HepG2 (cell line): ENCODE data around the gene SCARF1. TPM values are rescaled to one million over a fixed set of nuclear protein-coding genes. Genes with fewer than 3 reads are reported as not detected.

Experiments
- AGO2 ChIP-seq: fragments of 200-400 bp; formaldehyde crosslinking; optimal IDR thresholded peaks from 2 replicates; pipeline ENCODE3; 2017; ENCODE audit warnings: mild to moderate bottlenecking, low read depth, low read length, moderate library complexity
- CHCHD3 ChIP-seq: sonication (generic); formaldehyde crosslinking; IDR thresholded peaks from 2 replicates; pipeline ENCODE4 v1.8.0; 2022; ENCODE audit warnings: mild to moderate bottlenecking, missing genetic modification reagents, moderate library complexity
- DR1 ChIP-seq: sonication (generic); formaldehyde crosslinking; IDR thresholded peaks from 2 replicates; pipeline ENCODE4 v1.8.0; 2021; ENCODE audit warnings: mild to moderate bottlenecking, missing genetic modification reagents, inconsistent platforms
- EEA1 ChIP-seq: sonication (generic); formaldehyde crosslinking; IDR thresholded peaks from 2 replicates; pipeline ENCODE4 v1.5.1; 2020; ENCODE audit warnings: mild to moderate bottlenecking, missing genetic modification reagents, borderline replicate concordance
- HOMEZ ChIP-seq: IDR thresholded peaks from 2 replicates; pipeline ENCODE4 v1.6.1; 2016; ENCODE audit warnings: low read depth
- KMT2B ChIP-seq: IDR thresholded peaks from 2 replicates; pipeline ENCODE4 v1.6.1; 2016; ENCODE audit warnings: missing genetic modification reagents, missing compliant biosample characterization
- MYC ChIP-seq: sonication (generic); formaldehyde crosslinking; IDR thresholded peaks from 2 replicates; pipeline ENCODE4 v1.9.0; 2021; ENCODE audit warnings: missing genetic modification reagents, borderline replicate concordance
- NR2F2 ChIP-seq: IDR thresholded peaks from 2 replicates; pipeline ENCODE4 v1.6.1; 2012; ENCODE audit warnings: low read depth, inconsistent platforms, borderline replicate concordance
- U2AF1 ChIP-seq: fragments of 200-400 bp; formaldehyde crosslinking; optimal IDR thresholded peaks from 2 replicates; pipeline ENCODE3; 2017; ENCODE audit warnings: mild to moderate bottlenecking, low read depth, low read length
- ZNF20 ChIP-seq: sonication (generic); formaldehyde crosslinking; IDR thresholded peaks from 2 replicates; pipeline ENCODE4 v1.4.0; 2020; ENCODE audit warnings: mild to moderate bottlenecking, moderate library complexity, missing genetic modification reagents
- ZNF354B ChIP-seq: sonication (generic); formaldehyde crosslinking; IDR thresholded peaks from 2 replicates; pipeline ENCODE4 v1.8.0; 2022; ENCODE audit warnings: mild to moderate bottlenecking, missing genetic modification reagents
- ZNF549 ChIP-seq: sonication (generic); formaldehyde crosslinking; IDR thresholded peaks from 2 replicates; pipeline ENCODE4 v1.5.0; 2020; ENCODE audit warnings: missing genetic modification reagents
- polyA plus RNA-seq, 8 experiments: library from polyadenylated mRNA; depleted of rRNA in 3 of 8; stranded (reverse) in 7 of 8; unstranded in 1 of 8; fragments of >200 nt; fragmentation: Illumina TruSeq in 4 of 8; extraction: Trizol in 4 of 8; gene quantifications; 2 replicates each; pipeline versions ENCODE4 v1.2.1 to v1.2.3, GENCODE V29; 2011 to 2016; ENCODE audit warnings: low read depth in 4 of 8, missing spikeins in 1 of 8, mixed read lengths in 1 of 8; ENCODE audit not compliant: insufficient read depth in 1 of 8
- total RNA-seq, 5 experiments: library from RNA; depleted of rRNA; stranded (reverse); fragments of >200 nt; fragmentation: Illumina TruSeq; extraction: Trizol; gene quantifications; 2 replicates each; pipeline ENCODE4 v1.2.3, GENCODE V29; 2016; ENCODE audit warnings: low read depth in 1 of 5
- TF ChIP-seq, protein P1 (sequence below): sonication (generic); formaldehyde crosslinking; conservative IDR thresholded peaks from 2 replicates; pipeline ENCODE4 v1.4.0; 2020; ENCODE audit warnings: missing genetic modification reagents
- TF ChIP-seq, protein P2 (sequence below): sonication (generic); formaldehyde crosslinking; IDR thresholded peaks from 2 replicates; pipeline ENCODE4 v1.8.0; 2022; ENCODE audit warnings: missing genetic modification reagents, mild to moderate bottlenecking, moderate library complexity, borderline replicate concordance
- TF ChIP-seq, protein P3 (sequence below): sonication (generic); formaldehyde crosslinking; IDR thresholded peaks from 2 replicates; pipeline ENCODE4 v1.4.0; 2020; ENCODE audit warnings: missing genetic modification reagents, borderline replicate concordance
- TF ChIP-seq, protein P4 (sequence below): sonication (generic); formaldehyde crosslinking; IDR thresholded peaks from 2 replicates; pipeline ENCODE4 v1.8.1; 2023; ENCODE audit warnings: mild to moderate bottlenecking, moderate library complexity, missing genetic modification reagents
- TF ChIP-seq, protein P5 (sequence below): IDR thresholded peaks from 2 replicates; pipeline ENCODE4 v1.6.1; 2016; ENCODE audit warnings: mild to moderate bottlenecking

The SCARF1 gene
- total and polyA plus RNA-seq, 2 of the 13 experiments (the other 11 are each of a cell fraction or from before 2014, with no cell fraction given) = 0.24 to 0.71 TPM

DNA sequence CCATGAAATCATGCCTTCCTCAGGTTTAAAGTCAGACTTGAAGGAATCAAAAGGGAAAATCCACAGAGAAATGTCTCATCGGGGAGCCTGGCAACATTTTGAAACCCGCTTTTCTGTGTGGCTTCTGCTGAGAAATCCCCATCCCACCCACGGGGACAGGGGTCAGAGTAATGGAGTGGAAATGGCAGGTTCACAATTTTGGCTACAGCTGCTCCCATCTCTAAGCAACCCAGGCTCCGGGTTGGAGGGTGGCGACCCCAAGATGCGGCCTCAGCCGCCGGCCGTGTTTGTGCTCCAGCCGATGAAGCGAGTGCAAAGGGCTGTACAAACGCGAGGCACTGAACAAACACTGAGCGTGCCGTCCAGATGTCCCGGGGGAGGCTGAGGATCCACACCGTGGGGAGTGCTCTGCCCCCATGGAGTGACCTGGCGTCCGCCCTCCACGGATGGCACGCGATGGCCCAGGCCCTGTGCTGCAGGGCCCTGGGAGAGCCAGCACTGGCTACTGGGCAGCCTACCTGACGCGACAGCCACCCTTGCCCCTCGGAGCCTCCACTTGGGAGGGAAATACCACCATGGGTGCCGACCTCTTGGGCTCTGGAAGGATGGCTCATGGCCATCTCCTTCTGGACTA is 39.1 kb downstream of the SCARF1 start (continued):
- TF ChIP-seq CHCHD3 (CRISPR knock-in tag) = no peak
- no peak for TF ChIP-seq ZNF549 (CRISPR knock-in tag)
- no peak for TF ChIP-seq NR2F2
- TF ChIP-seq, protein P1, sequence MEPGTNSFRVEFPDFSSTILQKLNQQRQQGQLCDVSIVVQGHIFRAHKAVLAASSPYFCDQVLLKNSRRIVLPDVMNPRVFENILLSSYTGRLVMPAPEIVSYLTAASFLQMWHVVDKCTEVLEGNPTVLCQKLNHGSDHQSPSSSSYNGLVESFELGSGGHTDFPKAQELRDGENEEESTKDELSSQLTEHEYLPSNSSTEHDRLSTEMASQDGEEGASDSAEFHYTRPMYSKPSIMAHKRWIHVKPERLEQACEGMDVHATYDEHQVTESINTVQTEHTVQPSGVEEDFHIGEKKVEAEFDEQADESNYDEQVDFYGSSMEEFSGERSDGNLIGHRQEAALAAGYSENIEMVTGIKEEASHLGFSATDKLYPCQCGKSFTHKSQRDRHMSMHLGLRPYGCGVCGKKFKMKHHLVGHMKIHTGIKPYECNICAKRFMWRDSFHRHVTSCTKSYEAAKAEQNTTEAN (CRISPR knock-in tag) = peak; percentile 81; the same call in 1 of the 2 replicates
- no peak for TF ChIP-seq HOMEZ
- TF ChIP-seq EEA1 (CRISPR knock-in tag) = no peak
- no peak for TF ChIP-seq KMT2B (CRISPR knock-in tag)
- TF ChIP-seq, protein P2, sequence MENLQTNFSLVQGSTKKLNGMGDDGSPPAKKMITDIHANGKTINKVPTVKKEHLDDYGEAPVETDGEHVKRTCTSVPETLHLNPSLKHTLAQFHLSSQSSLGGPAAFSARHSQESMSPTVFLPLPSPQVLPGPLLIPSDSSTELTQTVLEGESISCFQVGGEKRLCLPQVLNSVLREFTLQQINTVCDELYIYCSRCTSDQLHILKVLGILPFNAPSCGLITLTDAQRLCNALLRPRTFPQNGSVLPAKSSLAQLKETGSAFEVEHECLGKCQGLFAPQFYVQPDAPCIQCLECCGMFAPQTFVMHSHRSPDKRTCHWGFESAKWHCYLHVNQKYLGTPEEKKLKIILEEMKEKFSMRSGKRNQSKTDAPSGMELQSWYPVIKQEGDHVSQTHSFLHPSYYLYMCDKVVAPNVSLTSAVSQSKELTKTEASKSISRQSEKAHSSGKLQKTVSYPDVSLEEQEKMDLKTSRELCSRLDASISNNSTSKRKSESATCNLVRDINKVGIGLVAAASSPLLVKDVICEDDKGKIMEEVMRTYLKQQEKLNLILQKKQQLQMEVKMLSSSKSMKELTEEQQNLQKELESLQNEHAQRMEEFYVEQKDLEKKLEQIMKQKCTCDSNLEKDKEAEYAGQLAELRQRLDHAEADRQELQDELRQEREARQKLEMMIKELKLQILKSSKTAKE = 0 out of 2 replicates have a peak, but pooled peaks have one; percentile 12
- peak; percentile 68; the same call in 1 of the 2 replicates for TF ChIP-seq MYC (CRISPR knock-in tag)
- TF ChIP-seq ZNF20 = no peak
- TF ChIP-seq, protein P3, sequence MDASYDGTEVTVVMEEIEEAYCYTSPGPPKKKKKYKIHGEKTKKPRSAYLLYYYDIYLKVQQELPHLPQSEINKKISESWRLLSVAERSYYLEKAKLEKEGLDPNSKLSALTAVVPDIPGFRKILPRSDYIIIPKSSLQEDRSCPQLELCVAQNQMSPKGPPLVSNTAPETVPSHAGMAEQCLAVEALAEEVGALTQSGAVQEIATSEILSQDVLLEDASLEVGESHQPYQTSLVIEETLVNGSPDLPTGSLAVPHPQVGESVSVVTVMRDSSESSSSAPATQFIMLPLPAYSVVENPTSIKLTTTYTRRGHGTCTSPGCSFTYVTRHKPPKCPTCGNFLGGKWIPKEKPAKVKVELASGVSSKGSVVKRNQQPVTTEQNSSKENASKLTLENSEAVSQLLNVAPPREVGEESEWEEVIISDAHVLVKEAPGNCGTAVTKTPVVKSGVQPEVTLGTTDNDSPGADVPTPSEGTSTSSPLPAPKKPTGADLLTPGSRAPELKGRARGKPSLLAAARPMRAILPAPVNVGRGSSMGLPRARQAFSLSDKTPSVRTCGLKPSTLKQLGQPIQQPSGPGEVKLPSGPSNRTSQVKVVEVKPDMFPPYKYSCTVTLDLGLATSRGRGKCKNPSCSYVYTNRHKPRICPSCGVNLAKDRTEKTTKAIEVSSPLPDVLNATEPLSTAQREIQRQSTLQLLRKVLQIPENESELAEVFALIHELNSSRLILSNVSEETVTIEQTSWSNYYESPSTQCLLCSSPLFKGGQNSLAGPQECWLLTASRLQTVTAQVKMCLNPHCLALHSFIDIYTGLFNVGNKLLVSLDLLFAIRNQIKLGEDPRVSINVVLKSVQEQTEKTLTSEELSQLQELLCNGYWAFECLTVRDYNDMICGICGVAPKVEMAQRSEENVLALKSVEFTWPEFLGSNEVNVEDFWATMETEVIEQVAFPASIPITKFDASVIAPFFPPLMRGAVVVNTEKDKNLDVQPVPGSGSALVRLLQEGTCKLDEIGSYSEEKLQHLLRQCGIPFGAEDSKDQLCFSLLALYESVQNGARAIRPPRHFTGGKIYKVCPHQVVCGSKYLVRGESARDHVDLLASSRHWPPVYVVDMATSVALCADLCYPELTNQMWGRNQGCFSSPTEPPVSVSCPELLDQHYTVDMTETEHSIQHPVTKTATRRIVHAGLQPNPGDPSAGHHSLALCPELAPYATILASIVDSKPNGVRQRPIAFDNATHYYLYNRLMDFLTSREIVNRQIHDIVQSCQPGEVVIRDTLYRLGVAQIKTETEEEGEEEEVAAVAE (CRISPR knock-in tag) = no peak
- TF ChIP-seq ZNF354B (CRISPR knock-in tag) = no peak
- TF ChIP-seq AGO2 = no peak
- TF ChIP-seq DR1 (CRISPR knock-in tag) = no peak
- TF ChIP-seq, protein P4, sequence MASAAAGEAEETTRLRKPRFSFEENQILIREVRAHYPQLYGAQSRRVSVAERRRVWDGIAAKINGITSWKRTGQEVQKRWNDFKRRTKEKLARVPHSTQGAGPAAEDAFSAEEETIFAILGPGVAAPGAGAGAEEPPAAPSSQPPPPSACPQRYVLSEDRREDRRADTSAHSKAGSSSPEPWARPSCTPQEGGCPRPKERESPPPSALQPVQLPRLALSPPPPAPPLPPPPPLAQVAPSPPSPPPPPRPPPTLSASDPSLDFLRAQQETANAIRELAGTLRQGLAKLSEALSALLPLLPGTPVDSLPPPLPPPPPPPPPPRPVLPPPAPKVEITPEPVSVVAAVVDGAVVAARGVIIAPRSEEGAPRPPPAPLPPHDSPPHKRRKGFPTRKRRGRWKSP (CRISPR knock-in tag) = no peak
- TF ChIP-seq U2AF1 = no peak
- TF ChIP-seq, protein P5, sequence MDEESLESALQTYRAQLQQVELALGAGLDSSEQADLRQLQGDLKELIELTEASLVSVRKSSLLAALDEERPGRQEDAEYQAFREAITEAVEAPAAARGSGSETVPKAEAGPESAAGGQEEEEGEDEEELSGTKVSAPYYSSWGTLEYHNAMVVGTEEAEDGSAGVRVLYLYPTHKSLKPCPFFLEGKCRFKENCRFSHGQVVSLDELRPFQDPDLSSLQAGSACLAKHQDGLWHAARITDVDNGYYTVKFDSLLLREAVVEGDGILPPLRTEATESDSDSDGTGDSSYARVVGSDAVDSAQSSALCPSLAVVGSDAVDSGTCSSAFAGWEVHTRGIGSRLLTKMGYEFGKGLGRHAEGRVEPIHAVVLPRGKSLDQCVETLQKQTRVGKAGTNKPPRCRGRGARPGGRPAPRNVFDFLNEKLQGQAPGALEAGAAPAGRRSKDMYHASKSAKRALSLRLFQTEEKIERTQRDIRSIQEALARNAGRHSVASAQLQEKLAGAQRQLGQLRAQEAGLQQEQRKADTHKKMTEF = 0 out of 2 replicates have a peak, but pooled peaks have one; percentile 31
